Measurements from ENCODE around the gene CCS.
"Not testable (repeated sequence)": the region's sequence is repeated elsewhere in the genome, so short reads cannot be mapped to it uniquely, and the experiment has no call there.

Gene CCS

DNA sequence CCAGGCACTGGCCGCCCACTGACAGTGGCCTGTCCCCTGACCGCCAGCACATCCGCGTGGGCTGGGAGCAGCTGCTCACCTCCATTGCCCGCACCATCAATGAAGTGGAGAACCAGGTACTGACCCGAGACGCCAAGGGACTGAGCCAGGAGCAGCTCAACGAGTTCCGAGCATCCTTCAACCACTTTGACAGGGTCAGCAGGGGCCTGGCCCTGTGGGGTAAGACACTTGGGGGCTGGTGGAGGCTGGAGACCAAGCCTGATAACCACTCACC is 31.1 kb upstream of the CCS start:
- no peak for DNase-seq

- DNase-seq, result no peak
Observed at GRCh38 chr11:66562275-66562674, 30.7 kb upstream of the CCS start.

DNA sequence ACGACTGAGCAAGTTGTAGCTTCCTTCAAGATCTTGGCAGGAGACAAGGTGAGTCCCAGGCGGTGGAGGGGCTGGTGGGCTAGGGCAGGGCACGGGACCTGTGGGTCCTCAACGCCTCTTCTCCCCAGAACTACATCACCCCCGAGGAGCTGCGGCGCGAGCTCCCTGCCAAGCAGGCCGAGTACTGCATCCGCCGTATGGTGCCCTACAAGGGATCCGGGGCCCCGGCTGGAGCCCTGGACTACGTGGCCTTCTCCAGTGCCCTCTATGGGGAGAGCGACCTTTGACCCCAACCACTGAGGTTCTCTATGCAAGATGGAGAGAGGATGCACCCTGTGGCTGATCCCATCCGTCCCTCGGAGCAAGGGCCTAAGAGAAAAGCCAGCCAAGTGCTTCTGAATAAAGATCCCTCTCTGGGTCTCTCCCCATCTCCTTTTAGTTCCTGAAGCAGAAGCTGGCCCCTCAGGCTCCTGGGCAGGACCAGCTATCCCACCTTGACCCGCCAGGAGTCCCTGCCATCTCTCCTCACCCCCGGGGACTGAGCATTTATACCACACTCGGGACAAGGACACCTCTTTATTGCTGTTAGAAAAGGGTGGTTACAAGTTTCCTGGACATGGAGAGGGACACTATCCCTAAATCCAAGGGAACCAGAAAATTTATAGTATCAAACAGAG is 29.9 kb upstream of the CCS start:
- no peak for DNase-seq

DNA sequence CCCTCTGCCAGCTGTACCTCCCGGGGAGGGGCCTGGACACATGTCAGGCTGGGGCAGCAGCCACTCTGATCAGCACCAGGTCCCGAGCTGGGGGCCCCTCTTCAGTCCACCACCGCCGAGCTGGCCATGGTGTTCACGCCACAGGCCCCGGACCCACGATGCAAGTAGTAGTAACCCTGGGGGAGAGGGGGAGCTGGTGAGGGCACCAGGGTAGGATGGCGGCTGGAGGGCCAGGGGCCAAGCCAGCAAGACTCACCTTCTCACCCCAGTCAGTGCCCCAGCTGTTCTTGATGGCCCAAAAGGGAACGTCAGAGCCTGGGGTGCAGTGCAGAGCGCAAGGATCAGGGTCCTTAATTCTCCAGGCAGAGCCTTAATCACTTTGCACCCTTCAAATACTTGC is 29.2 kb upstream of the CCS start:
- DNase-seq, result no peak

GRCh38 chr11:66564538-66564937 is 28.4 kb upstream of the CCS start:
- no peak for DNase-seq

DNA sequence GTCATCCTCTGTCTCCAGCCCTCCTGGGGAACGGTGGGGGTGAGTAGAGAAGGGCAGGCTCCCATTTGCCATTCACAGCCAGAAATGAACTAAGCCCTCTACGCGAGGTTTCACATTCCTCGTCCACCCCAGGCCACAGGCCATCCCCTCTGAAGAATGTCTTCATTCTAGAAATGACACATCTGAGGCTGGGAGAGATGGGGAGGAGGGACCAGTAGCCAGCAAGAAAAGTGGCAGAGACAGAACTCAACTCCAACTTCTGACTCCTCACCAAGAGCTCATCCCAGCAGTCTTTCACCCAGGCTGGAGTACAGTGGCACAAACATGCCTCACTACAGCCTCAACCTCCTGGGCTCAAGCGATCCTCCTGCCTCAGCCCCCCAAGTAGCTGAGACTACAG is 28.0 kb upstream of the CCS start:
- no peak for DNase-seq

- DNase-seq, result no peak
Observed at GRCh38 chr11:66566221-66566620, 26.8 kb upstream of the CCS start.

- no peak for DNase-seq
Observed at GRCh38 chr11:66567787-66568123, 25.2 kb upstream of the CCS start.

GRCh38 chr11:66568124-66568916 is 24.7 kb upstream of the CCS start, which contains the start of gene CTSF:
Gene CTSF (minus strand): TSS chr11:66568606. CDS start chr11:66568486, 120 bp downstream.
- peak; percentile 62 for DNase-seq

- DNase-seq, result no peak
Observed at GRCh38 chr11:66569076-66569475, 23.9 kb upstream of the CCS start.

DNA sequence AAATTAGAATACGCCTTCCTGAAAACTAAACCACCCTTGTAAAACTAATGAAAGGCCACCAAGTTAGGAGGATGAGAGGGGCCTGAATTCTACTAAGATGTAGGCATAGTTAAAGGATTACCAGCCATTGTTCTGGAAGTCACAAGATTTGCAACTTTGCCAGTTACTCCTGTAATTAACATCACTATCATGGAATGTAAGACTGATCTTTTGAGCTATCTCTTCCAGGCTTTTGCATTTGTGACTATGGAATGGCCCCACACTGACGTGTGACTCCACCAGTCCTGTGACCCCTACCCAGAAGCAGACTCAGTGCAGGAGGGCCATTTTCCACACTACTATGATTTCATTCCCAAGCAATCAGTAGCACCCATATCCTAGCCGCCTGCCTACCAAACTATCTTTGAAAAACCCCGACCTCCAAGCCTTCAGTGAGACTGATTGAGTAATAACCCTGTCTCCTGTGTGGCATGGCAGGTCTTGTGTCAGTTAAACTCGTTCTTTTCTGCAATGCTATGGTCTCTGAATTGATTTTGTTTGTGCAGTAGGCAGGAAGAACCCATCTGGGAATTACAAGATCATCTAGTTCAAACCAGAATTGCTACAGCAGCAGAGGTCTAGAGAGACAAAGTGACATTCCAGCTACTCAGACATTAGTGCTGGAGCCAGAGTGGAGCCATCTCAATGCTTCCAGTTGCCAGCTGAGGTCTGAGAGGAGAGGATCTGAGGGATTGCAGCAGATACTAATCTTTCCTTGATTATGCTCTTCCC is 22.7 kb upstream of the CCS start:
- no peak for DNase-seq

GRCh38 chr11:66570850-66571180 is 22.2 kb upstream of the CCS start:
- no peak for DNase-seq

GRCh38 chr11:66579017-66579606 is 13.9 kb upstream of the CCS start:
- peak; percentile 74 for DNase-seq

DNA sequence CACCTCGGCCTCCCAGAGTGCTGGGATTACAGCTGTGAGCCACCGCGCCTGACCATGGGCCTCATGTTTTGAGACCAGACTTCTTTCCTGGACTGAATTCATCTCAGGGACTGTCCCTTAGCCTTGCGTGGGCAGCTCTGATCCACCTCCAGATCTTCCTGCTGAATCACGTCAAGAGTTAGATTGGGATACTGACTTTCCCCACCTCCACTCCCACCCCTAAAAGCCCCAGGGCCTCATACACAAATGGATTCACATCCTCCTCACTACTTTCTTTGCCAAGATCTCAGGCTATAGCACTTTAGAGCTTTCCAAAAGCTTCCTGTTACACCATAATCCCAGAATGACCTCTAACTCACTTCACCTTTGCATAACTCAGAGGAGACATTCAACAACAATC is 12.2 kb upstream of the CCS start:
- peak; percentile 1 for DNase-seq

GRCh38 chr11:66581261-66581660 is 11.7 kb upstream of the CCS start:
- DNase-seq, result no peak

DNA sequence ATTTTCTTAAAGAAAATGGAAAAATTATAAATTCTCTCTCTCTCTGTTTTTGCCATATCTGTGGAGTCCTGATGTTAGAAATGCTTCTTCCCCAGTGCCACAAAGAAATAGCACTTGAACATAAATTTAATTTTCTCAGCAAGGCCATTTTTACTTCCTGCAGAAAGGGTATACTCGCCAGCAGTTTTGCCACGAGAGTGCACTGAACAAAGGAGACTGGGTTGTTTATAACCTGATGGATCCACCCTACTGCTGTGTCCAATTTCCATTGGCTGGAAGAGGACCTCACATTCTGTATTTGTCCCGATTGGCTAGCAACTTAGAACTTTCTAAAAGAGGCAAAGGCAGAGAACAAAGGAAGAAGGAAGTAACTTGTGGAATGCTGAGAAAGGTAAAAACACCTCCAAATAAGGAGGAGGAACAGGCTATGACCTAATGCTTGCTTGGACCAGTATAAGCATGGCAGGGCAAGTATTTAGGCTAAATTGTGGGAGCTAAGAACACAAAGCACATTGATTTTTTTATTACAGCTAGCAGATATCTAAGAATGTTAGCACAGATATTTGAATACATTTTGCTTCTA is 10.3 kb upstream of the CCS start:
- not testable (repeated sequence) for DNase-seq

- DNase-seq, result not testable (repeated sequence)
Observed at GRCh38 chr11:66585447-66585846, 7.5 kb upstream of the CCS start.

- no peak for DNase-seq
Observed at GRCh38 chr11:66586136-66586535, 6.8 kb upstream of the CCS start.

- DNase-seq, result not testable (repeated sequence)
Observed at GRCh38 chr11:66589315-66589714, 3.7 kb upstream of the CCS start.

GRCh38 chr11:66589996-66590675 is 2.8 kb upstream of the CCS start:
- DNase-seq, result no peak

- no peak for DNase-seq
Observed at GRCh38 chr11:66591175-66591574, 1.8 kb upstream of the CCS start.

GRCh38 chr11:66593303-66593635 is 284 bp downstream of the CCS start:
- DNase-seq, result no peak

DNA sequence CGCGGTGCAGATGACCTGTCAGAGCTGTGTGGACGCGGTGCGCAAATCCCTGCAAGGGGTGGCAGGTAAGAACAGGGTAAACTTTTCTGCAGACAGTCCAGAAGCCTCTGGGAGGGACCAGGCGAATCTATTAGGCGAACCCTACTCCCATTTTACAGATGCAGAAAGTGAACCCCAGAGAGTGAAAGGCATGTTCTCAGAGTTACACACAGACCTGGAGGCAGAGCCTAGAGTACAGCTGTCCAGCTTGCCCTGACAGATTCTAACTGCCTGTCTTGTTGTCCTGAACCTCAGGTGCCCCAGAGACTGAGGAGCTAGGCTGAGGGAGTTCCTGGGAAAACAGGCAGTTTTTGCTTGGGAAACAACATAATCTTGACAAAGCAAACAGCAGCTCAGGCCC is 665 bp downstream of the CCS start:
- no peak for DNase-seq

Measured in stimulated activated naive CD4-positive, alpha-beta T cell treated with Interleukin-2 at 50 U/mL for 16 hours (primary cell).